OCI-LY7 (cell line): Measurements from ENCODE around the gene SRSF7. TPM values are rescaled to one million over a fixed set of nuclear protein-coding genes. Genes with fewer than 3 reads are reported as not detected.

ENCODE experiments used
- BruUV-seq: library from RNA; stranded (reverse); fragments of 400-500 nt; replicated peaks from 2 replicates; lab custom pipeline; 2021; lab: Mats Ljungman, UMichigan
- CTCF ChIA-PET: fragments of 300-600 bp; sonication (Branson Sonifier 250); formaldehyde crosslinking; loops from one replicate; lab custom pipeline; 2022; ENCODE audit warnings: antibody characterized with exemption; ENCODE audit not compliant: unreplicated experiment; lab: Charles Lee
- POLR2A ChIA-PET: fragments of 300-600 bp; sonication (Branson Sonifier 250); formaldehyde crosslinking; loops from one replicate; lab custom pipeline; 2022; ENCODE audit warnings: antibody characterized with exemption; lab: Charles Lee
- DNase-seq: peaks from one replicate; pipeline ENCODE4 v3.0.0-alpha.2; 2015; ENCODE audit warnings: low spot score
- H2AFZ ChIP-seq: fragments of 200-600 bp; sonication (generic), shearing (Covaris generic); 2 replicates; pipeline ENCODE4 v1.6.1; 2014; ENCODE audit warnings: mild to moderate bottlenecking, antibody characterized with exemption, low read length, moderate library complexity
- H3K27ac ChIP-seq: fragments of 200-600 bp; sonication (generic); 2 replicates; pipeline ENCODE4 v1.5.1; 2014; ENCODE audit warnings: mixed run types, low read depth, mild to moderate bottlenecking, moderate library complexity, low read length, inconsistent platforms; ENCODE audit not compliant: poor library complexity, severe bottlenecking
- H3K36me3 ChIP-seq: fragments of 200-600 bp; sonication (generic); 2 replicates; pipeline ENCODE4 v1.6.1; 2014; ENCODE audit warnings: mild to moderate bottlenecking, antibody characterized with exemption, low read length, moderate library complexity, mixed read lengths; ENCODE audit not compliant: insufficient read depth
- H3K4me1 ChIP-seq: fragments of 200-600 bp; sonication (generic); 2 replicates; pipeline ENCODE4 v1.5.1; 2014; ENCODE audit warnings: mild to moderate bottlenecking, low read length; ENCODE audit not compliant: insufficient read depth, poor library complexity, severe bottlenecking
- H3K4me2 ChIP-seq: fragments of 200-600 bp; sonication (generic); 2 replicates; pipeline ENCODE4 v1.6.1; 2014; ENCODE audit warnings: mild to moderate bottlenecking, low read length
- H3K4me3 ChIP-seq: fragments of 200-600 bp; sonication (generic); 2 replicates; pipeline ENCODE4 v1.5.1; 2014; ENCODE audit warnings: mild to moderate bottlenecking, low read depth, low read length; ENCODE audit not compliant: poor library complexity, severe bottlenecking
- H3K79me2 ChIP-seq: fragments of 200-600 bp; sonication (generic); 2 replicates; pipeline ENCODE4 v1.6.1; 2016; ENCODE audit warnings: low read depth, mild to moderate bottlenecking, low read length, moderate library complexity, mixed read lengths; ENCODE audit not compliant: insufficient read depth
- H3K9me2 ChIP-seq: fragments of 200-600 bp; sonication (generic); 2 replicates; pipeline ENCODE4 v1.6.1; 2016; ENCODE audit warnings: mild to moderate bottlenecking, low read length, mixed read lengths; ENCODE audit not compliant: insufficient read depth
- H3K9me3 ChIP-seq: fragments of 200-600 bp; sonication (generic); 2 replicates; pipeline ENCODE4 v1.6.1; 2014; ENCODE audit warnings: mild to moderate bottlenecking, mixed run types, low read length, mixed read lengths
- H4K20me1 ChIP-seq: fragments of 200-600 bp; sonication (generic); 2 replicates; pipeline ENCODE4 v1.6.1; 2014; ENCODE audit warnings: mild to moderate bottlenecking, antibody characterized with exemption, low read length, moderate library complexity, mixed read lengths; ENCODE audit not compliant: insufficient read depth
- EZH2phosphoT487 ChIP-seq: fragments of 200-600 bp; sonication (generic); IDR thresholded peaks from 2 replicates; pipeline ENCODE4 v1.6.1; 2018; ENCODE audit warnings: low read depth, borderline replicate concordance, mild to moderate bottlenecking, mixed run types, antibody characterized with exemption, low read length, moderate library complexity, mixed read lengths
- intact Hi-C: fragments of 100-400 bp; cut with micrococcal nuclease; formaldehyde crosslinking; loops from one replicate; pipeline ENCODE4 v1.10.0; 2022; ENCODE audit not compliant: unreplicated experiment
- total RNA-seq, 2 experiments: library from RNA; depleted of rRNA in 1 of 2; stranded (reverse); fragments of >200 nt in 1 of 2; shearing (Covaris generic) in 1 of 2; gene quantifications; 2 replicates each; pipeline ENCODE4 v1.2.3, GENCODE V29; 2014 to 2022
- TF ChIP-seq, protein P1 (sequence below): fragments of 200-600 bp; sonication (generic); conservative IDR thresholded peaks from 2 replicates; pipeline ENCODE4 v1.5.1; 2014; ENCODE audit warnings: mild to moderate bottlenecking, antibody characterized with exemption, low read length, moderate library complexity, mixed read lengths

SRSF7 gene
- total RNA-seq, 2 experiments from 2014 or later: 320 to 337 TPM

GRCh38 chr2:38745267-38745666 lies 5.9 kb downstream of the SRSF7 start:
- ChIA-PET CTCF (no interaction called here), POLR2A (interaction anchor here (0.6 to 3.1 kb wide), 2 partner anchors 11 to 420 kb away, joined by 3 to 24 read pairs; no protein-coding TSS in a partner anchor)
- intact Hi-C loops: loop anchor here (10.0 kb wide), 1 partner anchor 430 kb away; no protein-coding TSS in a partner anchor

DNA sequence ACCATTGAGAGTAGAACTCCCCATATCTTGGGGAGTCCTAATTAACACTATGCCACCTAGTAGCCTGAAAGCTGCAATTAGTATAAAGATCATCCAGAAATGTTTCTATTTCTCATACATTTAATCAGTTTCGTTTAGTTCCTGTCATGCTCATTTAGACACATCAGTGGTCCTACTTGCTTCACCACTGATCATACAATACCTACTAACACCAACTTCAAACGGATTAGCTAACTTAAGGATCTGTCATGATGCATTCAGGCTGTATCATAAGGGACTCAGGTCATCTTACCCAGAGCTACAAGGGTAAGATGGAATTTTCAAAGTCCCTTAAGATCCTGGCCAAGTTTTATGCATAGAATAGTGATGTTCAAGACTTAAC lies 6.8 kb downstream of the SRSF7 start:
- no peak overlapping the region for H3K4me2 ChIP-seq
- ChIA-PET POLR2A (interaction anchor here (0.5 to 3.1 kb wide), 7 partner anchors 10 to 452 kb away, joined by 3 to 24 read pairs (median 3); no protein-coding TSS in a partner anchor), CTCF (no interaction called here)
- H3K4me3 ChIP-seq: no peak overlapping the region
- no peak for TF ChIP-seq EZH2phosphoT487
- TF ChIP-seq, protein P1, sequence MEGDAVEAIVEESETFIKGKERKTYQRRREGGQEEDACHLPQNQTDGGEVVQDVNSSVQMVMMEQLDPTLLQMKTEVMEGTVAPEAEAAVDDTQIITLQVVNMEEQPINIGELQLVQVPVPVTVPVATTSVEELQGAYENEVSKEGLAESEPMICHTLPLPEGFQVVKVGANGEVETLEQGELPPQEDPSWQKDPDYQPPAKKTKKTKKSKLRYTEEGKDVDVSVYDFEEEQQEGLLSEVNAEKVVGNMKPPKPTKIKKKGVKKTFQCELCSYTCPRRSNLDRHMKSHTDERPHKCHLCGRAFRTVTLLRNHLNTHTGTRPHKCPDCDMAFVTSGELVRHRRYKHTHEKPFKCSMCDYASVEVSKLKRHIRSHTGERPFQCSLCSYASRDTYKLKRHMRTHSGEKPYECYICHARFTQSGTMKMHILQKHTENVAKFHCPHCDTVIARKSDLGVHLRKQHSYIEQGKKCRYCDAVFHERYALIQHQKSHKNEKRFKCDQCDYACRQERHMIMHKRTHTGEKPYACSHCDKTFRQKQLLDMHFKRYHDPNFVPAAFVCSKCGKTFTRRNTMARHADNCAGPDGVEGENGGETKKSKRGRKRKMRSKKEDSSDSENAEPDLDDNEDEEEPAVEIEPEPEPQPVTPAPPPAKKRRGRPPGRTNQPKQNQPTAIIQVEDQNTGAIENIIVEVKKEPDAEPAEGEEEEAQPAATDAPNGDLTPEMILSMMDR: no peak
- H3K4me1 ChIP-seq: peaks cover 41% of the 10 kb centered on the region
- no peaks in the 10 kb centered on the region for H3K9me2 ChIP-seq
- no peak overlapping the region for H2AFZ ChIP-seq
- H3K79me2 ChIP-seq: peaks cover 66% of the 10 kb centered on the region
- H3K27ac ChIP-seq: no peak overlapping the region
- no peak for DNase-seq
- intact Hi-C loops: loop anchor here (5.0 to 10.0 kb wide), 3 partner anchors 162 to 430 kb away; no protein-coding TSS in a partner anchor
- peaks cover 100% of the 10 kb centered on the region for H3K36me3 ChIP-seq
- peaks cover 45% of the 10 kb centered on the region for H4K20me1 ChIP-seq
- H3K9me3 ChIP-seq: peaks cover 4% of the 10 kb centered on the region; the same call in 1 of the 2 replicates
- BruUV-seq: no TSS peak

More at GRCh38 chr2:38745267-38745666, 5.9 kb downstream of the SRSF7 start:
- peaks cover 54% of the 10 kb centered on the region for H4K20me1 ChIP-seq
- no peak overlapping the region for H2AFZ ChIP-seq
- peaks cover 42% of the 10 kb centered on the region for H3K4me1 ChIP-seq
- peaks cover 74% of the 10 kb centered on the region for H3K79me2 ChIP-seq
- TF ChIP-seq EZH2phosphoT487: no peak
- TF ChIP-seq, protein P1: no peak
- BruUV-seq: no TSS peak
- no peak for DNase-seq
- H3K36me3 ChIP-seq: peaks cover 100% of the 10 kb centered on the region
- no peak overlapping the region for H3K4me2 ChIP-seq
- H3K9me2 ChIP-seq: no peaks in the 10 kb centered on the region
- no peaks in the 10 kb centered on the region for H3K9me3 ChIP-seq
- no peak overlapping the region for H3K27ac ChIP-seq
- H3K4me3 ChIP-seq: no peak overlapping the region

- Histone ChIP-seq H3K36me3 (peaks cover 100% of the 10 kb centered on the region), H2AFZ (no peak overlapping the region), H3K27ac (no peak overlapping the region), H4K20me1 (peaks cover 40% of the 10 kb centered on the region), H3K4me1 (peaks cover 35% of the 10 kb centered on the region), H3K79me2 (peaks cover 60% of the 10 kb centered on the region), H3K9me3 (peaks cover 4% of the 10 kb centered on the region; the same call in 1 of the 2 replicates), H3K4me3 (no peak overlapping the region), H3K4me2 (no peak overlapping the region), H3K9me2 (no peaks in the 10 kb centered on the region)
- BruUV-seq: no TSS peak
- no peak for DNase-seq
- ChIA-PET POLR2A (interaction anchor here (0.5 to 3.1 kb wide), 9 partner anchors 10 to 452 kb away, joined by 3 to 24 read pairs (median 3); no protein-coding TSS in a partner anchor), CTCF (no interaction called here)
- intact Hi-C loops: loop anchor here (5.0 to 10.0 kb wide), 3 partner anchors 162 to 429 kb away; no protein-coding TSS in a partner anchor
- TF ChIP-seq EZH2phosphoT487: no peak
- TF ChIP-seq, protein P1: no peak
These were observed 7.3 kb downstream of the SRSF7 start for GRCh38 chr2:38743672-38744398.
